ENCODE measurements around the gene CERS6. TPM values are rescaled to one million over a fixed set of nuclear protein-coding genes. Genes with fewer than 3 reads are reported as not detected.
"Not testable (repeated sequence)": the region's sequence is repeated elsewhere in the genome, so short reads cannot be mapped to it uniquely, and the experiment has no call there.

CERS6 gene, protein sequence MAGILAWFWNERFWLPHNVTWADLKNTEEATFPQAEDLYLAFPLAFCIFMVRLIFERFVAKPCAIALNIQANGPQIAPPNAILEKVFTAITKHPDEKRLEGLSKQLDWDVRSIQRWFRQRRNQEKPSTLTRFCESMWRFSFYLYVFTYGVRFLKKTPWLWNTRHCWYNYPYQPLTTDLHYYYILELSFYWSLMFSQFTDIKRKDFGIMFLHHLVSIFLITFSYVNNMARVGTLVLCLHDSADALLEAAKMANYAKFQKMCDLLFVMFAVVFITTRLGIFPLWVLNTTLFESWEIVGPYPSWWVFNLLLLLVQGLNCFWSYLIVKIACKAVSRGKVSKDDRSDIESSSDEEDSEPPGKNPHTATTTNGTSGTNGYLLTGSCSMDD
- 1 to 10 TPM; 7.7 to 7.8 TPM for total RNA-seq
- 3.6 TPM for polyA plus RNA-seq

- no peaks in the 10 kb centered on the region for H3K9me3 Mint-ChIP-seq
- H3K9me3 ChIP-seq (ENCODE audit: low read length): no peaks in the 10 kb centered on the region
- H3K4me1 ChIP-seq (ENCODE audit: insufficient read depth, low read length): peaks cover 25% of the 10 kb centered on the region
- no peaks in the 10 kb centered on the region for H3K36me3 ChIP-seq (ENCODE audit: insufficient read depth, low read length)
- POLR2A ChIA-PET: no interaction called here
- peaks cover 15 to 35% (median 22%) of the 10 kb centered on the region in 3 donors for H3K4me1 Mint-ChIP-seq
- H3K4me3 ChIP-seq (ENCODE audit: low read length): peak within 1 kb of the TSS; percentile 46
- peak within 1 kb of the TSS; percentile 22 for H3K27ac ChIP-seq (ENCODE audit: low read depth, low read length)
- DNase-seq: peak; percentile 42 to 72 (median 66)
- peaks cover 0 to 8% of the 10 kb centered on the region in 2 donors for H3K27me3 Mint-ChIP-seq
- CTCF ChIA-PET: no interaction called here
- H3K27me3 ChIP-seq (ENCODE audit: insufficient read depth, low read length, poor library complexity, severe bottlenecking): no peaks in the 10 kb centered on the region
- no peaks in the 10 kb centered on the region for H3K36me3 Mint-ChIP-seq
- peak within 1 kb of the TSS in 3 of 7 donors; percentile 72 to 92 (median 86) for H3K4me3 Mint-ChIP-seq
- H3K27ac Mint-ChIP-seq: peak within 1 kb of the TSS in 3 of 8 donors; percentile 4 to 64 (median 33)
Observed at GRCh38 chr2:168455645-168456520, at the start of gene CERS6. TSS of gene CERS6 (plus strand) at chr2:168456272. CDS start at chr2:168456449, 177 bp downstream.

- H3K9me3 Mint-ChIP-seq: peaks cover 0 to 16% (median 13%) of the 10 kb centered on the region in 5 donors
- POLR2A ChIA-PET; H3K4me1 ChIP-seq (ENCODE audit: insufficient read depth, low read length); CTCF ChIA-PET; DNase-seq; H3K4me3 ChIP-seq (ENCODE audit: low read length); H3K9me3 ChIP-seq (ENCODE audit: low read length); H3K27me3 ChIP-seq (ENCODE audit: insufficient read depth, low read length, poor library complexity, severe bottlenecking); H3K27ac Mint-ChIP-seq; H3K36me3 ChIP-seq (ENCODE audit: insufficient read depth, low read length); H3K4me3 Mint-ChIP-seq; H3K27ac ChIP-seq (ENCODE audit: low read depth, low read length); H3K4me1 Mint-ChIP-seq: not testable (repeated sequence)
- H3K27me3 Mint-ChIP-seq: peaks cover 12 to 28% of the 10 kb centered on the region in 2 donors
- peaks cover 0 to 44% (median 4%) of the 10 kb centered on the region in 3 donors for H3K36me3 Mint-ChIP-seq
Observed at GRCh38 chr2:168412301-168412700, 43.8 kb upstream of the CERS6 start.

DNA sequence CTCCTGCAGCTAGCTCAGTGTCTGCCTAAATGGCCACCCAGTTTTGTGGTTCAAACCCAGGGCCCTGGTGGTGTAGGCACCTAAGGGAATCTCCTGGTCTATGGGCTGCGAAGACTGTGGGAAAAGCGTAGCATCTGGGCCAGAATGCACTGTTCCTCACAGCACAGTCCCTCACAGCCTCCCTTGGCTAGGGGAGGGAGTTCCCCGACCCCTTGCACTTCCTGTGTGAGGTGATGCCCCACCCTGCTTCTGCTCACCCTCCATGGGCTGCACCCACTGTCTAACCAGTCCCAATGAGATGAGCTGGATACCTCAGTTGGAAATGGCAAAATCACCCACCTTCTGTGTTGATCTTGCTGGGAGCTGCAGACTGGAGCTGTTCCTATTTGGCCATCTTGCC lies 43.0 kb upstream of the CERS6 start:
- peak overlapping the region in 1 of 8 donors; percentile 17 for H3K27ac Mint-ChIP-seq
- DNase-seq; POLR2A ChIA-PET; H3K27ac ChIP-seq (ENCODE audit: low read depth, low read length); H3K36me3 ChIP-seq (ENCODE audit: insufficient read depth, low read length); H3K9me3 ChIP-seq (ENCODE audit: low read length); H3K27me3 ChIP-seq (ENCODE audit: insufficient read depth, low read length, poor library complexity, severe bottlenecking); H3K4me3 ChIP-seq (ENCODE audit: low read length); H3K4me1 Mint-ChIP-seq; H3K4me1 ChIP-seq (ENCODE audit: insufficient read depth, low read length); CTCF ChIA-PET: not testable (repeated sequence)
- peak overlapping the region in 1 of 7 donors; percentile 45 for H3K4me3 Mint-ChIP-seq
- peaks cover 12 to 28% of the 10 kb centered on the region in 2 donors for H3K27me3 Mint-ChIP-seq
- peaks cover 0 to 12% (median 7%) of the 10 kb centered on the region in 5 donors for H3K9me3 Mint-ChIP-seq
- peaks cover 0 to 38% (median 4%) of the 10 kb centered on the region in 3 donors for H3K36me3 Mint-ChIP-seq

- CTCF ChIA-PET: no interaction called here
- Mint-ChIP-seq H3K27ac (no peak overlapping the region), H3K9me3 (peaks cover 0 to 12% (median 6%) of the 10 kb centered on the region in 5 donors), H3K36me3 (peaks cover 0 to 25% (median 5%) of the 10 kb centered on the region in 3 donors), H3K4me3 (no peak overlapping the region), H3K4me1 (peaks cover 5 to 8% (median 5%) of the 10 kb centered on the region in 3 donors), H3K27me3 (peaks cover 12 to 29% of the 10 kb centered on the region in 2 donors)
- Histone ChIP-seq H3K27ac (ENCODE audit: low read depth, low read length) (no peak overlapping the region), H3K27me3 (ENCODE audit: insufficient read depth, low read length, poor library complexity, severe bottlenecking) (no peaks in the 10 kb centered on the region), H3K4me3 (ENCODE audit: low read length) (no peak overlapping the region), H3K4me1 (ENCODE audit: insufficient read depth, low read length) (no peaks in the 10 kb centered on the region), H3K36me3 (ENCODE audit: insufficient read depth, low read length) (no peaks in the 10 kb centered on the region), H3K9me3 (ENCODE audit: low read length) (no peaks in the 10 kb centered on the region)
- DNase-seq: no peak
- POLR2A ChIA-PET: no interaction called here
Observed at GRCh38 chr2:168416555-168416954, 39.5 kb upstream of the CERS6 start.

DNA sequence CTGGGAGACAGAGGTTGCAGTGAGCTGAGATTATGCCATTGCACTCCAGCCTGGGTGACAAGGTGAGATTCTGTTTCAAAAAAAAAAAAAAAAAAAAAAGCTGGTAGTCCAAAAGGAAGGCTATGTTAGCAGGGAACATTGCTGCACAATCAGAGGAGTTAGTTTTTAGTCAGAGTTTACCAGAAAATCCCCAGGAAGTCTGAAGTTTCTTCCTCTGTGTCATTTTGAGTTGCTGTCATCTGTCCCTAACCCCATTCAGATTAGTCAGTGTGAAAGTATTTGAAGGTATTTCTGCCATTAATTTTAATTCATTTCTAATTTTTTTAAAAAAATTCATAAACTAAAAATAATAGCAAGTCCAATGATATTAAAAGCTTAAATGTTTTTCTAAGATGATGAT lies 33.5 kb upstream of the CERS6 start:
- no peaks in the 10 kb centered on the region for H3K27me3 ChIP-seq (ENCODE audit: insufficient read depth, low read length, poor library complexity, severe bottlenecking)
- Mint-ChIP-seq H3K36me3 (peaks cover 0 to 5% (median 2%) of the 10 kb centered on the region in 3 donors), H3K4me3 (no peak overlapping the region), H3K27ac (no peak overlapping the region), H3K27me3 (peaks cover 1 to 3% of the 10 kb centered on the region in 2 donors), H3K9me3 (no peaks in the 10 kb centered on the region), H3K4me1 (no peaks in the 10 kb centered on the region)
- H3K36me3 ChIP-seq (ENCODE audit: insufficient read depth, low read length): no peaks in the 10 kb centered on the region
- H3K9me3 ChIP-seq (ENCODE audit: low read length): no peaks in the 10 kb centered on the region
- H3K4me1 ChIP-seq (ENCODE audit: insufficient read depth, low read length): no peaks in the 10 kb centered on the region
- H3K27ac ChIP-seq (ENCODE audit: low read depth, low read length): no peak overlapping the region
- no peak for DNase-seq
- ChIA-PET POLR2A (no interaction called here), CTCF (no interaction called here)
- no peak overlapping the region for H3K4me3 ChIP-seq (ENCODE audit: low read length)

DNA sequence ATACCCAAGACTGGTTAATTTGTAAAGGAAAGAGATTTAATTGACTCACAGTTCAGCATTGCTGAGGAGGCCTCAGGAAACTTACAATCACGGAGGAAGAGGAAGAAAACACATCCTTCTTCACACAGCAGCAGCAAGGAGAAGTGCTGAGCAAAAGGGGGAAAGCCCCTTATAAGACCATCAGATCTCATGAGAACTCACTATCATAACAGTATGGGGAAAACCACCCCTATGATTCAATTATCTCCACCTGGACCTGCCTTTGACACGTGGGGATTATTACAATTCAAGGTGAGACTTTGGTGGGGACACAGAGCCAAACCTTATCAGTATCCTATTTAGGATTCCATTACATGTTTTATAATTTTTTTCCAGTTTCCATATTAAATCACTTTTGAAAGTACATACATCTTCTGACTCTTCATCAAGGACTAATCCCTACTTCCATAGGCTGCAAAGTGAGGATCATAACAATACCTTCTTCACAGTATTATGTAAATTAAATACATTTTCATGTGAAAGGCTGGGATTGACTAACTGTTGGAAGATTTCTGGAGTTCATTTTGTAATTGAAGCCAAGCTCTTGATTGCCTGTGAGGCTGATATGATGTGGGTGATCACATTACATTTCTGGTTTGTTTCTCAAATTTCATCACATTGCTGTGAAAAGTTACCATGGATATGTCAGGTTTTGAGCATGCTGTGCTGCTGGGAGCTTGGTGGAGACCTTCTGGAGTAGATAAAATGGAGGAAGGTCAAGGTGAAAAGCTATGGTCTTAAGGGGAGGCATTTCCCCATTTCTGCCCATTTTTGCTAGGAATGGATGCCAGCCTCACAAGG lies 31.7 kb upstream of the CERS6 start:
- H3K27ac Mint-ChIP-seq: no peak overlapping the region
- Histone ChIP-seq H3K4me3 (ENCODE audit: low read length) (no peak overlapping the region), H3K4me1 (ENCODE audit: insufficient read depth, low read length) (no peaks in the 10 kb centered on the region), H3K36me3 (ENCODE audit: insufficient read depth, low read length) (no peaks in the 10 kb centered on the region), H3K9me3 (ENCODE audit: low read length) (no peaks in the 10 kb centered on the region), H3K27ac (ENCODE audit: low read depth, low read length) (no peak overlapping the region), H3K27me3 (ENCODE audit: insufficient read depth, low read length, poor library complexity, severe bottlenecking) (no peaks in the 10 kb centered on the region)
- no peak for DNase-seq
- H3K4me3 Mint-ChIP-seq: no peak overlapping the region
- H3K36me3 Mint-ChIP-seq: peaks cover 0 to 5% (median 2%) of the 10 kb centered on the region in 3 donors
- peaks cover 1 to 3% of the 10 kb centered on the region in 2 donors for H3K27me3 Mint-ChIP-seq
- H3K9me3 Mint-ChIP-seq: no peaks in the 10 kb centered on the region
- H3K4me1 Mint-ChIP-seq: no peaks in the 10 kb centered on the region
- POLR2A ChIA-PET: no interaction called here
- CTCF ChIA-PET: interaction anchor here (1.6 kb wide), 1 partner anchor 11 kb away, joined by 5 read pairs; no protein-coding TSS in a partner anchor

GRCh38 chr2:168424971-168425370 lies 31.1 kb upstream of the CERS6 start:
- no peaks in the 10 kb centered on the region for H3K27me3 ChIP-seq (ENCODE audit: insufficient read depth, low read length, poor library complexity, severe bottlenecking)
- no peak overlapping the region for H3K27ac ChIP-seq (ENCODE audit: low read depth, low read length)
- H3K36me3 Mint-ChIP-seq: peaks cover 0 to 2% (median 2%) of the 10 kb centered on the region in 3 donors
- ChIA-PET CTCF (interaction anchor here (1.6 kb wide), 1 partner anchor 10 kb away, joined by 5 read pairs; no protein-coding TSS in a partner anchor), POLR2A (no interaction called here)
- H3K36me3 ChIP-seq (ENCODE audit: insufficient read depth, low read length): no peaks in the 10 kb centered on the region
- H3K9me3 Mint-ChIP-seq: no peaks in the 10 kb centered on the region
- no peaks in the 10 kb centered on the region for H3K4me1 Mint-ChIP-seq
- H3K27ac Mint-ChIP-seq: no peak overlapping the region
- H3K4me3 Mint-ChIP-seq: no peak overlapping the region
- no peak overlapping the region for H3K4me3 ChIP-seq (ENCODE audit: low read length)
- no peak for DNase-seq
- H3K27me3 Mint-ChIP-seq: peaks cover under 1 to 6% of the 10 kb centered on the region in 2 donors
- no peaks in the 10 kb centered on the region for H3K4me1 ChIP-seq (ENCODE audit: insufficient read depth, low read length)
- H3K9me3 ChIP-seq (ENCODE audit: low read length): no peaks in the 10 kb centered on the region
